Hematopoietic multipotent progenitor cell (in vitro differentiated cells): ENCODE results near the gene GRK3. TPM values are rescaled to one million over a fixed set of nuclear protein-coding genes. Genes with fewer than 3 reads are reported as not detected.
"Not testable (repeated sequence)": the region's sequence is repeated elsewhere in the genome, so short reads cannot be mapped to it uniquely, and the experiment has no call there.

Experiments used
- DNase-seq, 3 donors: peaks; one replicate each; pipeline ENCODE4 v3.0.0-alpha.2; 2011 to 2015; ENCODE audit warnings: low read depth in 2 of 3, low spot score in 2 of 3
- total RNA-seq: library from RNA; depleted of rRNA; stranded (reverse); fragments of >200 nt; gene quantifications from one replicate; pipeline ENCODE4 v1.2.3, GENCODE V29; 2012

The GRK3 gene
- total RNA-seq, 1 donor: 8.3 TPM

DNA sequence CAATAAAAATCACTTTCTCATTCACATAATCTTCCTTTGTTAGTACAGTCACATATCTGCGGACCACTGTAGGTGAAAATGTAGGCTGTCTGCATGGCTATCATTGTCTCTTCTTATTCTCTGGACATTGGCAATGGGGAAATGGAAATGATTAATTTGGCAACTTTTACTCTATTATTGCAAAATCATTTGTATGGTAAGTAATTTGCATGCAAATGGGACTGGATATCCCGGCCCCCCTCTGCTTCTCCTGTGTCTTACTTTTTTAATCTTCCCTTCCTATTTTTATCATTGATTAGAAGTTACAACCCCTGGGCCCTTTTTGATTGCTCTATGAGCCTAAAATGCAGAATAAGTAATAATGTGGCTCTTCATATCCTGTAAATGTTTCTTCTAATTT lies 6.0 kb downstream of the GRK3 start:
- DNase-seq: no peak

DNA sequence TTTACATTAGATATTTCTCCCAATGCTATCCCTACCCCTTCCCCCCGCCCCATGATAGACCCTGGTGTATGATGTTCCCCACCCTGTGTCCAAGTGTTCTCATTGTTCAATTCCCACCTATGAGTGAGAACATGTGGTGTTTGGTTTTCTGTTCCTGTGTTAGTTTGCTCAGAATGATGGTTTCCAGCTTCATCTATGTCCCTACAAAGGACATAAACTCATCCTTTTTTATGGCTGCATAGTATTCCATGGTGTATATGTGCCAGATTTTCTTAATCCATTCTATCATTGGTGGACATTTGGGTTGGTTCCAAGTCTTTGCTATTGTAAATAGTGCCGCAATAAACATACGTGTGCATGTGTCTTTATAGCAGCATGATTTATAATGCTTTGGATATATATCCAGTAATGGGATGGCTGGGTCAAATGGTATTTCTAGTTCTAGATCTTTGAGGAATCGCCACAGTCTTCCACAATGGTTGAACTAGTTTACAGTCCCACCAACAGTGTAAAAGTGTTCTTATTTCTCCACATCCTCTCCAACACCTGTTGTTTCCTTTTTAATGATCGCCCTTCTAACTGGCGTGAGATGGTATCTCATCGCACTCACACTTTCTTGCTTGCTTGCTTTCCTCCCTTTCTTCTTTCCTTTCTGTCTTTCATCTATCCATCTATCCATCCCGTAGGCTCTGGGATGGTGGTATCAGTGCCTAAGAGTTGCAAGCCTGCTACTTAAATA lies 7.7 kb downstream of the GRK3 start:
- DNase-seq: not testable (repeated sequence)

DNA sequence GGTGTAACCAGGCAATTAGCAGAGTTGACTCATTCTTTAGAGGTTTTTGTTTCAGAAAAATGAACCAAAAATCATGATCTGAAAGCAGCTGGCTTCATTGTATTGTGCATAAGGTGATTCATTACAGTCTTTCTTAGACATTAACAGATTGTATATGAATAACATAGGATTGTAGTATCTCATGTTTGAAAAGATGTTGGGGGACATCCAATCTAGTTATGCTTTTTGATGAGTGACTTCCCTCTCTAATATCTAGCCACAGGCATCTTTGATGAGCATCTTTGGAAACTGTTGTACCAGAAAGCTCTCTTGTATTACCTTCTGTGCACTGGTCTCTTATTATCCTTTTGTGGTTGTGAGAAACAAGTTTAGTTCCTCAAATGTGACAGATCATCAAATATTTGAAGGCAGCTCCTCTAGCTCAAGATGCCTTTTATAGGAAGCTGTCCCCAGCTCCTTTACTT lies 8.3 kb downstream of the GRK3 start:
- DNase-seq: peak in 1 of 3 donors; percentile 50

DNA sequence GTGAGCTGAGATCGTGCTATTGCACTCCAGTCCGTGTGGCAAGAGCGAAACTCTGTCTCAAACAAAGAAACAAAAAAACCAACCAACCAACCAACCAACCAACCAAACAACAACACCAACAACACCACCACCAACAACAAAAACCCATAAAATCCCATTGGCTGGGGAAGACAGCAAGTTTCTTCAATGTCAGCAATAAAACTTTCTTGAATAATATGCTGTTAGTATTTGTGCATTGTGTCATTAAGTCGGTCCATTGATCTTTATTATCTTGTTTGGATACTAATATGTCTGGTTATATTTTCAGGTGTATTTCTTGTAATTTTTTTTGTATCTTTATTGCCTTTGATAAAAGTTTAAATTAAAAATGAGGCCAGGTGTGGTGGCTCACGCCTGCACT lies 9.4 kb downstream of the GRK3 start:
- no peak for DNase-seq

DNA sequence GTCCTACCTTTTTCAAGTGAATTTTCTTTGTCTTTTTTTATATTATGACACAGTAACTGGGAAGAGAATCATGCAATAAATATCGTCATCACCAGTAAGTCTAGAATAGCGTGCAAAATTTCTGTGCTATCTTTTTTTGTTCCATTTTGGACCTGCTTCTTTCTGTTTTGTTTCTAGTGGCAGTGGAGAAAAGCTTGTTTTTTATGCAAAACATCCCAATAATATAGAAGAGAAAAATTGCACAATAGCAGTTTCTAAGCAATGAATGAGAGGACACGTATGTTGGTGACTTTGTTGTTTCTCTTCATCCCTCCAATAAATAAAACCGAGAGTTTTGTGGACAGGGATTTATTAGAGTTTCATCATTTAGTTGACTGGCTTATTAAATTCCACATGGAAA lies 10.3 kb downstream of the GRK3 start:
- DNase-seq: no peak

DNA sequence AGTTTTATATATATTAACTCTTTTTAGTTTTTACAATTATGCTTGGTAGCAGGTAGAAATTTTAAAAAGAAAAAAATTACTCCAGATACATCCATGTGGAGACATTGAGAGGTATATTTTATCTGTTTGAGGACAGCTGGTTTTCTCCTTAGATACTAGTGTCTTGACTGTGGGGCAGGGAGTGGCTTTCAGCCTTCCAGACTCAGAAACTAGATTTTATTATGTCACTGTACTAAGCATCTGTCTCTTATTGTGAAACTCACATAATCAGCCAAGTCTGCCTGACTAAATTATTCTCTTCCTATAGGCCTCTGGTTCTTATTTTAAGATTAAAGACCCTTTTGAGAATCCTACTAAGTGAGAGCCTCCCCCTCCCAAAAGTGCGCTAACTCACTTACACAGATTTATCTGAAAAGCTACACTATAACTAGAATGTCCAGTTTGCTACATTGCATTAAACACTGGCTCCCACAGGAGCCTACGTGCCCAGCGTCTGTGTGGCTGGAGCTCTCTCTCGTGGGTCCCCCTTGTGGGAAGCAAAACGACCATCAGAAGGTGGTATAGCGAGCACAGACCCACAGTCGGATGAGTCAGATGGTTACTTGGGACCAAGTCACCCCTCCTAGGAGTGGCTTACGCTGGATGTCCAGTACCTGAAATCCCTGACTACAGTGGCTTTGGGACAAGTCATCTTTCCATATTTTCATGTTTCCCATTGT lies 11.4 kb downstream of the GRK3 start:
- DNase-seq: not testable (repeated sequence)

DNA sequence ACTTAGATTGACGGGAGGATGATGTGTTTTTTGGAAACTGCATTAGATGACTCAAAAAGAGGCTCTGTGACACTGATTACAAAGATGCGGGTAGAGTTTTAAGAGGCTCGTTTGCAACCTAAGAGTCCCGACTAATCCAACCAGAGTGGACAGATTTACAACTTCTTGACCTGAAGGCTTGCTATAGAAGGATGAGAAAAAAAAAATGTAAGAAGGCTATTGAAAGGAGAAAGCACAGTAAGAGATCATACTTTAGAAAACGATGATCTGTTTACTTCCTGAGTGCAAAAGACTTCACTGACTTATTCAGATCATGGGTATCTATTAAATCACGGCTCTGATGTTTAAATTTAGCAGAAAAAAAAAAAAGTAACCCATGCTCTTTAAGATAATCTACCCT lies 17.0 kb downstream of the GRK3 start:
- not testable (repeated sequence) for DNase-seq

DNA sequence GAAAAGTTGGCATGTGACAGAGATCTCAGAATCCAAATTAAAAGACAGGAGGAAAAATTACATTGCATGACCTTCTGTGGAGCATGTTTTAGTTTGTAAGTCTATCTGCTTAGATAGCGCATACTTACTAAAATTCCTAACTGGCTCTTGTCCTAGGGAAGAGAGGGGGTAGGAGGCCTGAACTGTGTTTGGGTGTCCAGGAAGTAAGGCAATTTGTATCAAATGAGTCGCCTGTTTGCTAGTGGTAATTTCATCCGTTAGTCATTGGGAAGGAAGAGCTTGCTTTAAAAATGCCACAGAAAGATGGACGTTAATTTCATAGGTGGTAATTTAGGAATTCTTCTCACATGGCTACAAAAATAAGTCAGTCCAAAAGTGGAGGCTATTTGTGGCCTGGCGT lies 18.5 kb downstream of the GRK3 start:
- DNase-seq: no peak

DNA sequence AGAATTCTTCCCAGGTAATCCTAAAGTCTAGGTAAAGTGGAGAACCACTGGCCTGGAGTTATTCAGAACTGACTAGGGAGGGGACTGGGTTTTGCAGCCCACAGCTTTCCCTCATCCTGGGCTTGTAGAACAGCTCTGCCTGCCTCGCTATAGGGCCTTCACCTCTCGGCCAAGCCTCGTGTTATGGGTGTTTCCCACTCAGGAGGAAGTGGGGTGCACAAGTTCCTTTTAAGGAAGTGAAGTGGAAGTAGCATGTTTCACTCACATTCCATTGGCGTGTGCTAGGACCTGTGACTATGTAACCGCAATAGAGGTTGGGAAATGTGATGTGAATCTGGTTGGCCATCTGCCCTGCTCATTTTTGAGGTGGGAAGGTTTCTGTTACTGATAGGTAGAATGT lies 20.5 kb downstream of the GRK3 start:
- DNase-seq: not testable (repeated sequence)

DNA sequence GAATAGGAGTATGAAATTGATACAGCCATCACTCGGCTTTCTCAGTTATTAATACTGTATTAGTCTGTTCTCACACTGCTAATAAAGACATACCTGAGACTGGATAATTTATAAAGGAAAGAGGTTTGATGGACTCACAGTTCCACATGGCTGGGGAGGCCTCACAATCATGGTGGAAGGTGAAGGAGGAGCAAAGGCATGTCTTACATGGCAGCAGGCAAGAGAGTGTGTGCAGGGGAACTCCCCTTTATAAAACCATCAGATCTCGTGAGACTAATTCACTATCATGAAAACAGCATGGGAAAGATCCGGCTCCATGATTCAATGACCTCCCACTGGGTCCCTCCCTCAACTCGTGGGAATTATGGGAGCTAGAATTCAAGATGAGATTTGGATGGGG lies 25.2 kb downstream of the GRK3 start:
- DNase-seq: not testable (repeated sequence)

DNA sequence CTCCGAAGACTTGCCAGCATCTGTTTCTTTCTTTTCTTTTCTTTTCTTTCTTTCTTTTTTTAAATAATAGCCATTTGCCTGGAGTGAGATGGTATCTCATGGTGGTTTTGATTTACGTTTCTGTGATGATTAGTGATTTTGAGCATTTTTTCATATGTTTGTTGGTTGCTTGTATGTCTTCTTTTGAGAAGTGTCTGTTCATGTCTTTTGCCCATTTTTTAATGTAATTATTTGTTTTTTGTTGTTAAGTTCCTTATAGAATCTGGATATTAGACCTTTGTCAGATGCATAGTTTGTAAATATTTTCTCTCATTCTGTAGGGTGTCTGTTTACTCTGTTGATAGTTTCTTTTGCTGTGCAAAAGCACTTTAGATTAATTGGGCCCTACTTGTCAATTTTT lies 28.8 kb downstream of the GRK3 start:
- DNase-seq: not testable (repeated sequence)

DNA sequence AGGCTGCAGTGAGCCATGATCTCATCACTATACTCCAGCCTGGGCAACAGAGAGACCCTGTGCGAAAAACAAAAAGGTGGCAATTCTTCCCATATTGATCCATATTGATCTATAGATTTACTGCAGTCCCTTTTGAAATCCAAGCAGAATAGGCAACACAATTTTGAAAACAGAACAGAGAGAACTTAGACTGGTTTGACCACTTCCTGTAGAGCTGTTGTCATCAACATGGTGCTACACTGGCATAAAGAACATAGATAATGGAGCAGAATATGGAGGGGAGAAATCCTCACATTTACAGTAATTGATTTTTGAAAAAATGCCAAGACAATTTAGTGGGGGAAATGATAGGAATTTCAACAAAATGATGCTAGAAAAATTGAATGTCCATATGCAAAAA lies 34.1 kb downstream of the GRK3 start:
- no peak for DNase-seq

DNA sequence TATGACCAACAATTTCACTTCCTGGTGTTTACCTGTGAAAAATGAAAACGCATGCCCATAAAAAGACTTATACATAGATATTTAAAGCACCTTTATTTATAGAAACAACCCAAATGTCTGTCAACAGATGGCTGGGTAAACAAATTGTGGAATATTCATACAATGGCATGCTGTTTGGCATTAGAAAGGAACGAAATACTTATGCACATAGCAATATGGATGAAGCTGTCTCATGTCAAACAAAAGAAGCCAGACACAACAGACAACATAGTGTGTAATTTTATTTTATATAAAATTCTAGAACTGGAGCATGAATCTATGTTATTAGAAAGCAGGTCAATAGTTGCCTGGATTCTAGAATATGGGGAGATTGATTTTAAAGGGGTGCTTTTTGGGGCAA lies 38.0 kb downstream of the GRK3 start:
- DNase-seq: no peak

DNA sequence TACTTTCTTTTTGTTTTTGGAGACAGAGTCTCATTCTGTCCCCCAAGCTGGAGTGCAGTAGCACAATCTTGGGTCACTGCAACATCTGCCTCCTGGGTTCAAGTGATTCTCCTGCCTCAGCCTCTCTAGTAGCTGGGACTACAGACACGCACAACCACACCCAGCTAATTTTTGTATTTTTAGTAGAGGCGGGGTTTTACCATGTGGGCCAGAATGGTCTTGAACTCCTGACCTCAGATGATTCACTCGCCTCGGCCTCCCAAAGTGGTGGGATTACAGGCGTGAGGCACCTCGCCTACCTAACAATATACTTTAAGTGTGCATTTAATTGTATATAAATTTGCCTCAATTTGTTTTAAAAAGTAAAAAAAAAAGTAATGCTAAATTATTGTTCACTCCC lies 38.4 kb downstream of the GRK3 start:
- DNase-seq: no peak

DNA sequence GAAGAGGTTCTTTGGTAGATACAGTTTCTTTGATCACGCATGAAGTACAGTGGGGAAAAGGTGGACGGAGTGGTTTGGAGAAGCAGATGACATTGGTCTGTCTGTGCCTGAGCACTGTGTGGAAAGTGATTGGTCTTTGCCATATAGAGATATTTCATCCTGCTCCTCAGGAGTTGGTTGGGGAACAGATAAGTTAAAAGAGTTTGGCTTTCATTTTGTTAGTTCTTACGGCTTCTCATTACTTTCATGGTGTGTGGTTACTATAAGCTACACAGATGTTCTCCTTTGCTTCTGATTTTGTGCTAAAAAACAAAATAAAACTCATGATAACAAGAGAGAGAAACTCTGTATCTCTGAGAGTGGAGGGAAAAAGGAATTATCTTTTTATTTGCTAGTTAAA lies 40.7 kb downstream of the GRK3 start:
- not testable (repeated sequence) for DNase-seq

DNA sequence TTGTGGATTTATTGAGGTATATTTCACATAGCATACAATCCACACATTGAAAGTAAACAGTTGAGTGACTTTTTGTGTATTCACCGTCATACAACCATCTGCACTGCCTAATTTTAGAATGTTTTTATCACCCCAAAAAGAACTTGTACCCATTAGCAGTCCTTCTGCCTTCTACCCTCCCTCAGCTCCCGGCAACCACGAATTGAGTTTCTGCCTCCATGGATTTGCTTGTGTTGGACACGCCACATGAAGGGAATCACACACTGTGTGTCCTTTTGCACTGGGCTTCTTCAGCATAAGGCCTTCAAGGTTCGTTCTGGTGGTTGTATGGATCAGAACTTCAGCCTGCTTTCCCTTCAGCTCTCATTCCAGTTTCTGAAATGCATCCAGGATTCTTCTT lies 41.1 kb downstream of the GRK3 start:
- DNase-seq: not testable (repeated sequence)

DNA sequence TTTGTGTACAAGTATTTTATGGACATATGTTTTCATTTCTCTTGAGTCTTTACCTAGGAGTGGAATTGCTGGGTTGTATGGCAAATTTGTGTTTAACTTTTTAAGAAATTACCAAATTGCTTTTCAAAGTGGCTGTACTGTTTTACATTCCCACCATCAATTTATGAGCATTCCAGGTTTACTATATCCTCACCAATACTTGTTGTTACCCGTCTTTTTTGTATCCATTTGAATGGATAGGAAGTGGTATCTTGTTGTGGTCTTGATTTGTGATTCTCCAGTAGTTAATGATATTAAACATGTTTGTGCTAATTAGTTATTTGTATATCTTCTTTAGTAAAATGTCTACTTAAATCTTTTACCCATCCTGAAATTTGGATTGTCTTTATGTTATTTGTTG lies 46.8 kb downstream of the GRK3 start:
- not testable (repeated sequence) for DNase-seq

DNA sequence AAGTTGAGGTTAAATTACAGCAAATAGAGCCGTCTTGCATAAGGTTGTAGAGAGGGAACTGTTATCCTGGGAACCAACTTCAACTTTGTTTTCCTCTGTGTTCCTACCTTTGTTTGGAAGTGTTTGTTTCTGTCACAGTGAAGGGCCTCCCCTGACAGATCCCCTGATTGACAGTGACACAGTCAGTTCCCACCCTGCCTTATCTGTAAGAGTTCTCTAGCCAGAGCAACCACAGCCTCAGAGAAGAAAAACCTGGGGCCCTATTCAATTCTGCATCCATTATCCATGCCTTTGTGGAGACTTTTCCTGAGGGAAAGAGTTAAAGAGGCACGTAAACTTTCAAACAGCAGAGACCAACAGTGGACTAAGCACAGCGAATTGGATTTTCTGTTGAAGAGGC lies 48.7 kb downstream of the GRK3 start:
- DNase-seq: not testable (repeated sequence)

DNA sequence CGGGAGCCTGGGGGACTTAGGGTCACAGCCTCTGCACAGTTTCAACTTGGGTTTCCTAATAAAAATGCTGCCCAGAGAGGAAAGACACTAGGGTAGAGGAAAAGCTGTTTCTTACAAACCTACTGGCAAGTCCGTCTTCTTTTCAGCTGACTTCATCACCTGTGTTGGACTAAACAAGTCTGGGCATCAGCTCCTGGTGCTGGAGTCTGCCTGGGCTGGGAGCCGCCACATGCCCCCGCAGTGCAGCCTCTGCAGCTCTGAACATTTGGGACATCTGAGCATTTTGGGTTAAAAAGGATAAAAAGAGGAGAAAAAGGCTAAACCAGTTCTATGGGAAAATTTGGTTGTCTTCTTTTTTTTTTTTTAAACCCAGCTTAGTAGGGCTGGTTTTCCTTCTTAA lies 49.1 kb downstream of the GRK3 start:
- DNase-seq: not testable (repeated sequence)

DNA sequence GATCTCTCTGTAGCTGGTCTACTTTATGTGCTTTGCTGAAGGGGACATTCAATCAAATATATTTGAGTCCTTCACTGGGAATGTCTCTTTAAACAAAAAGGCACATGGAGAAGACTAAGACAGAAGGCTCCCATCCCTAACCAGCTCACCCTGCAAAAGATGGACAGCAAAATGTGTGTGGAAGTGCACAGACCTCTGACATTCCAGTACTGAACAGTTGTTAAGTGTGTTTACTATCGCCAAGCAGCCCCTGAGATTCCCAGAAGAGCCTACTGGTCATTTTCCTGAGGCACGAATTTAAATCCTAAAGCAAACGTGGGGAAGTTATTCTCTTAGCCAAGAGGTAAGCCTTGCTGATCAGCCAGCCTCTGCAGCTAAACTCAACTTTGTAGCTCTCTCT lies 50.3 kb downstream of the GRK3 start:
- DNase-seq: not testable (repeated sequence)

DNA sequence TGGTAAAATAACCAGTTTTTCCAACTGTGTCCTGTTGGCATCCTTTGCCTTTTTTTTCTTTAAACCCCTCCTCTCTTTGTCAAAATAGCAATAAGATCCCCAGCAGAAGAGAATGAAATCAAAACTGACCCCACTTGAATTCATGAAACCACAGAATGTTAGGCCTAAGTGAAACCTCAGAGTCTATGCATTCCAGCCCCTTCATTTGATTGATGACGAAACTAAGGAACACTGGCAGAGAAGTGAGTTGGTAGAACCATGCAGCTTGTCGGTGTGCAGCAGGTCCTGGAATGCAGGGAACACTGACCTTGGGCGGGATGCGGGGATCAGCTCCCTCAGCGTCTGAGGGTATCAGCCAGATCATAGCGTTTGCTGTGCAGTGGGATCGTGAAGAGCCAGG lies 57.5 kb downstream of the GRK3 start:
- no peak for DNase-seq

DNA sequence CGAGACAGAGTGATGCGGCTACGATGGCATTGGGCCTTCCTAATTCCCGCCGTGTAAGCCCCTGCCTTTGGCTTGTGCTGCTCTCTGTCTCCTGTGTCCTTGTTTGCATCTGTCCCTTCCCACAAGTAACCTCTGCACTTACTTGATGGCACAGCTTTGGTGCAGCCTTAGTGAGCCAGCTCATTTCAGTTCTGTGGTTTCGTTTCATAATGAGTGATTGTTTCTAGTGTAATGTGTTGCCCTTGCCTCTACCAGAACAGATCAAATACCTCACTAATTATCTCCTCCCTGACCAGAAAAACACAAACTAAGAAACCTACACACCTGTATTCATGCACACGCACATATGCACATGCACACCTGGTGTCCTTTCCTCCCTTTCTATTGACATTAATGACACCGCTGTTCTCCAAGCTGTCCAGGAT lies 58.8 kb downstream of the GRK3 start:
- no peak for DNase-seq
